Tibial nerve (tissue), 4 donors: ENCODE data around the gene DRP2. TPM values are rescaled to one million over a fixed set of nuclear protein-coding genes. Genes with fewer than 3 reads are reported as not detected.
A peak's percentile ranks its signal among the peaks of the same experiment; 100 is the strongest.

ENCODE experiments used
- DNase-seq, 2 donors: peaks; one replicate each; pipeline ENCODE4 v3.0.0-alpha.2; 2019; ENCODE audit warnings: low spot score in 2 of 2
- H3K27ac ChIP-seq, 4 donors: fragments of 200-600 bp; sonication (generic) in 3 of 4; one replicate each; pipeline ENCODE4 v1.5.1; 2017 to 2019; ENCODE audit warnings: mild to moderate bottlenecking in 1 of 4
- H3K27me3 ChIP-seq, 2 donors: fragments of 200-600 bp; sonication (generic) in 1 of 2; one replicate each; pipeline versions ENCODE4 v1.5.1 to v1.6.0; 2017 to 2019
- H3K36me3 ChIP-seq, 3 donors: fragments of 200-600 bp; sonication (generic); one replicate each; pipeline ENCODE4 v1.5.1; 2018 to 2019
- H3K4me1 ChIP-seq, 4 donors: fragments of 200-600 bp; sonication (generic) in 3 of 4; one replicate each; pipeline ENCODE4 v1.5.1; 2017 to 2019
- H3K4me3 ChIP-seq, 4 donors: fragments of 200-600 bp; sonication (generic) in 3 of 4; one replicate each; pipeline ENCODE4 v1.5.1; 2017 to 2019; ENCODE audit warnings: mild to moderate bottlenecking in 1 of 4, moderate library complexity in 1 of 4
- H3K9me3 ChIP-seq, 4 donors: fragments of 200-600 bp; sonication (generic) in 3 of 4; one replicate each; pipeline ENCODE4 v1.5.1; 2017 to 2019
- CTCF ChIP-seq, 5 experiments: fragments of 200-600 bp in 3 of 5; fragments of 450-650 bp in 2 of 5; sonication (generic) in 3 of 5; IDR thresholded peaks; one replicate each; pipeline ENCODE4 v1.5.1; 2016 to 2019; ENCODE audit warnings: antibody characterized with exemption in 5 of 5, mild to moderate bottlenecking in 3 of 5, moderate library complexity in 2 of 5
- EP300 ChIP-seq, 2 donors: sonication (generic); formaldehyde crosslinking; IDR thresholded peaks; one replicate each; pipeline ENCODE4 v1.6.1; 2017; ENCODE audit warnings: antibody characterized with exemption in 2 of 2, mild to moderate bottlenecking in 1 of 2
- POLR2A ChIP-seq, 2 donors: fragments of 450-650 bp; IDR thresholded peaks; one replicate each; pipeline ENCODE4 v1.6.1; 2017; ENCODE audit warnings: antibody characterized with exemption in 2 of 2, mild to moderate bottlenecking in 2 of 2, moderate library complexity in 2 of 2
- WGBS, 2 donors: methylation state at CpG; one replicate each; pipeline ENCODE4 v1.1.5; 2018; 5-methylcytosine and 5-hydroxymethylcytosine counted together
- total RNA-seq, 4 donors: library from RNA; depleted of rRNA; stranded (reverse); fragments of >200 nt; gene quantifications; one replicate each; pipeline ENCODE4 v1.1.0, GENCODE V29; 2016

The DRP2 gene
- total RNA-seq, 4 donors from 2014 or later = 94.5 to 207 (median 183) TPM

- no peaks in the 10 kb centered on the region for H3K4me1 ChIP-seq
- H3K4me3 ChIP-seq = no peak overlapping the region
- TF ChIP-seq EP300 (IDR thresholded peaks at IDR 0.05) (no peak), CTCF (IDR thresholded peaks at IDR 0.05) (no peak), POLR2A (IDR thresholded peaks at IDR 0.05) (no peak)
- H3K9me3 ChIP-seq = no peaks in the 10 kb centered on the region
- H3K27me3 ChIP-seq = peaks cover 0 to 18% of the 10 kb centered on the region in 2 donors
- no peaks in the 10 kb centered on the region for H3K36me3 ChIP-seq
- 65% methylated on average over 1 of the region's 1 CpG for WGBS, 2 donors
- no peak overlapping the region for H3K27ac ChIP-seq
- DNase-seq = no peak
Measured at GRCh38 chrX:101229170-101229569, 9.6 kb downstream of the DRP2 start.

GRCh38 chrX:101230636-101231035, 11.1 kb downstream of the DRP2 start:
- no peak overlapping the region for H3K4me3 ChIP-seq
- no peaks in the 10 kb centered on the region for H3K9me3 ChIP-seq
- no peak for DNase-seq

GRCh38 chrX:101231080-101231479, 11.5 kb downstream of the DRP2 start:
- WGBS, 2 donors = 70 to 88% methylated on average over 1 of the region's 1 CpG
- Histone ChIP-seq H3K27ac (no peak overlapping the region), H3K27me3 (peaks cover 0 to 10% of the 10 kb centered on the region in 2 donors), H3K4me3 (no peak overlapping the region), H3K4me1 (no peaks in the 10 kb centered on the region), H3K9me3 (no peaks in the 10 kb centered on the region), H3K36me3 (no peaks in the 10 kb centered on the region)
- TF ChIP-seq EP300 (IDR thresholded peaks at IDR 0.05) (no peak), CTCF (IDR thresholded peaks at IDR 0.05) (no peak), POLR2A (IDR thresholded peaks at IDR 0.05) (no peak)
- no peak for DNase-seq

More at GRCh38 chrX:101230636-101231035, 11.1 kb downstream of the DRP2 start:
- TF ChIP-seq EP300 (IDR thresholded peaks at IDR 0.05) (no peak), POLR2A (IDR thresholded peaks at IDR 0.05) (no peak), CTCF (IDR thresholded peaks at IDR 0.05) (no peak)
- Histone ChIP-seq H3K4me1 (no peaks in the 10 kb centered on the region), H3K27ac (no peak overlapping the region), H3K36me3 (no peaks in the 10 kb centered on the region), H3K27me3 (peaks cover 0 to 10% of the 10 kb centered on the region in 2 donors)
- WGBS, 2 donors = 87 to 91% methylated on average over 2 of the region's 2 CpGs

GRCh38 chrX:101232316-101232715, 12.7 kb downstream of the DRP2 start:
- Histone ChIP-seq H3K9me3 (no peaks in the 10 kb centered on the region), H3K27me3 (peaks cover 0 to 5% of the 10 kb centered on the region in 2 donors), H3K27ac (peak overlapping the region in 1 of 4 donors; percentile 20), H3K4me3 (no peak overlapping the region), H3K36me3 (no peaks in the 10 kb centered on the region), H3K4me1 (no peaks in the 10 kb centered on the region)
- 78 to 80% methylated on average over 4 to 5 of the region's 5 CpGs for WGBS, 2 donors
- no peak for DNase-seq
- no peak for TF ChIP-seq POLR2A (IDR thresholded peaks at IDR 0.05)
- no peak for TF ChIP-seq CTCF (IDR thresholded peaks at IDR 0.05)
- TF ChIP-seq EP300 (IDR thresholded peaks at IDR 0.05) = no peak

- Histone ChIP-seq H3K4me3 (peak overlapping the region in 1 of 4 donors; percentile 34), H3K36me3 (no peaks in the 10 kb centered on the region), H3K9me3 (no peaks in the 10 kb centered on the region), H3K27ac (no peak overlapping the region), H3K27me3 (no peaks in the 10 kb centered on the region), H3K4me1 (no peaks in the 10 kb centered on the region)
- no peak for DNase-seq
- 48% methylated on average over 2 of the region's 2 CpGs; no CpG with 5 or more reads in 1 of the 2 donors for WGBS, 2 donors
- TF ChIP-seq POLR2A (IDR thresholded peaks at IDR 0.05) (no peak), EP300 (IDR thresholded peaks at IDR 0.05) (no peak), CTCF (IDR thresholded peaks at IDR 0.05) (no peak)
Measured at GRCh38 chrX:101237041-101237440, 17.5 kb downstream of the DRP2 start.
